Breast epithelium (tissue), 3 donors: Measurements from ENCODE around the gene USP24.

Experiments used
- POLR2A ChIP-seq: fragments of 450-650 bp; IDR thresholded peaks from one replicate; pipeline ENCODE4 v1.6.1; 2016; ENCODE audit warnings: antibody characterized with exemption, mild to moderate bottlenecking, moderate library complexity
- TF ChIP-seq, protein P1 (sequence below), 3 donors: fragments of 450-650 bp; IDR thresholded peaks; one replicate each; pipeline ENCODE4 v1.5.1; 2016 to 2017; ENCODE audit warnings: antibody characterized with exemption in 3 of 3, mild to moderate bottlenecking in 3 of 3, moderate library complexity in 3 of 3

DNA sequence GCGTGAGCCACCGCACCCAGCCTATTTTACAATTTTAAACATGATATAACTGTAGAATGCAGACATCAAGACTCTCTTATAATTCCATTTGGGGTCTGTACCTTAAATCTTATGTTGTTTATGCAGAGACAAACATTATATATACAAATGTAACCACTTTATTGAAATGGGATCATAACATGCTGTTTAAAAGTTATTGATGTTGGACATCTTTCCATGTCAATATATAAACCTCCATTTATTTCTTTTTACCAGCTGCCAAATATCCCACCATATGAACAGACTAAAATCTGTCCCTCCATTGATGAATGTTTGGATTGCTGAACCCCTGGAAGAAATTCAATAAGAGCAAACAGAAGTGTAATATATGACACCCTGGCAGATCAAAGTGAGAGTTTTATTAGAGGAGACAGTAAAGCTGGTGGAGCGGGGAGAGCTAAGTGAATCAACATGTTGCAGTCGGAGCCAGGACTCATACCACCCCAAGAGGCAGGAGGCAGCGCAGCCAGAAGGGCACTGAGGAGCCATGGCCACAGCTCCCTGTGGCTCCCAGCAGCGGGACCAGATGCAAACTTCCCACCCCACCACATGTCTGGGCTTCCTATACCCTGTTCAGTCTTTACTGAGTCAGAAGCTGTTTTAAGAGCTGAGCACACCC lies 180.6 kb downstream of the USP24 start:
- TF ChIP-seq, protein P1, sequence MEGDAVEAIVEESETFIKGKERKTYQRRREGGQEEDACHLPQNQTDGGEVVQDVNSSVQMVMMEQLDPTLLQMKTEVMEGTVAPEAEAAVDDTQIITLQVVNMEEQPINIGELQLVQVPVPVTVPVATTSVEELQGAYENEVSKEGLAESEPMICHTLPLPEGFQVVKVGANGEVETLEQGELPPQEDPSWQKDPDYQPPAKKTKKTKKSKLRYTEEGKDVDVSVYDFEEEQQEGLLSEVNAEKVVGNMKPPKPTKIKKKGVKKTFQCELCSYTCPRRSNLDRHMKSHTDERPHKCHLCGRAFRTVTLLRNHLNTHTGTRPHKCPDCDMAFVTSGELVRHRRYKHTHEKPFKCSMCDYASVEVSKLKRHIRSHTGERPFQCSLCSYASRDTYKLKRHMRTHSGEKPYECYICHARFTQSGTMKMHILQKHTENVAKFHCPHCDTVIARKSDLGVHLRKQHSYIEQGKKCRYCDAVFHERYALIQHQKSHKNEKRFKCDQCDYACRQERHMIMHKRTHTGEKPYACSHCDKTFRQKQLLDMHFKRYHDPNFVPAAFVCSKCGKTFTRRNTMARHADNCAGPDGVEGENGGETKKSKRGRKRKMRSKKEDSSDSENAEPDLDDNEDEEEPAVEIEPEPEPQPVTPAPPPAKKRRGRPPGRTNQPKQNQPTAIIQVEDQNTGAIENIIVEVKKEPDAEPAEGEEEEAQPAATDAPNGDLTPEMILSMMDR (IDR thresholded peaks at IDR 0.05), result no peak
- TF ChIP-seq POLR2A, result no peak
